HepG2 (cell line): Measurements from ENCODE around the gene TLR9. TPM values are rescaled to one million over a fixed set of nuclear protein-coding genes. Genes with fewer than 3 reads are reported as not detected.

Experiments
- ARID3A ChIP-seq: IDR thresholded peaks from 2 replicates; pipeline ENCODE4 v1.6.1; 2012; ENCODE audit warnings: low read depth, low read length, improper control_type of control experiment
- HINFP ChIP-seq: sonication (generic); formaldehyde crosslinking; IDR thresholded peaks from 2 replicates; pipeline ENCODE4 v1.4.0; 2020; ENCODE audit warnings: low read depth, mild to moderate bottlenecking, missing genetic modification reagents
- HMG20B ChIP-seq: conservative IDR thresholded peaks from 2 replicates; pipeline ENCODE4 v1.6.1; 2016; ENCODE audit warnings: missing genetic modification reagents, missing compliant biosample characterization
- HNRNPL ChIP-seq: fragments of 200-400 bp; formaldehyde crosslinking; IDR thresholded peaks from 2 replicates; pipeline ENCODE4 v1.6.1; 2017; ENCODE audit warnings: mild to moderate bottlenecking, low read depth, low read length
- IKZF4 ChIP-seq: sonication (generic); formaldehyde crosslinking; IDR thresholded peaks from 2 replicates; pipeline ENCODE4 v1.5.1; 2020; ENCODE audit warnings: borderline replicate concordance, mild to moderate bottlenecking, low read depth, missing genetic modification reagents; ENCODE audit errors: not compliant biosample characterization
- KLF16 ChIP-seq, 2 experiments: sonication (generic) in 1 of 2; formaldehyde crosslinking in 1 of 2; IDR thresholded peaks; 2 replicates each; pipeline versions ENCODE4 v1.6.1 to v1.8.0; 2016 to 2023; ENCODE audit warnings: missing genetic modification reagents in 2 of 2, missing compliant biosample characterization in 1 of 2
- RXRA ChIP-seq: sonication (generic); formaldehyde crosslinking; IDR thresholded peaks from 2 replicates; pipeline ENCODE4 v1.5.1; 2020; ENCODE audit warnings: missing genetic modification reagents
- SNAPC2 ChIP-seq: sonication (generic); formaldehyde crosslinking; IDR thresholded peaks from 2 replicates; pipeline ENCODE4 v1.8.1; 2022; ENCODE audit warnings: mild to moderate bottlenecking, missing genetic modification reagents
- ZBTB40 ChIP-seq, 2 experiments: fragments of 450-650 bp in 1 of 2; sonication (generic) in 1 of 2; formaldehyde crosslinking in 1 of 2; IDR thresholded peaks; 2 replicates each; pipeline versions ENCODE4 v1.6.1 to v1.8.0; 2016 to 2022; ENCODE audit warnings: antibody characterized with exemption in 1 of 2, mild to moderate bottlenecking in 1 of 2, missing genetic modification reagents in 1 of 2
- ZNF382 ChIP-seq: sonication (generic); formaldehyde crosslinking; IDR thresholded peaks from 2 replicates; pipeline ENCODE4 v1.5.0; 2020; ENCODE audit warnings: missing genetic modification reagents, mild to moderate bottlenecking, borderline replicate concordance
- ZNF644 ChIP-seq: IDR thresholded peaks from 2 replicates; pipeline ENCODE4 v1.6.1; 2016; ENCODE audit warnings: low read depth
- ZNF691 ChIP-seq: sonication (generic); formaldehyde crosslinking; IDR thresholded peaks from 2 replicates; pipeline ENCODE4 v1.4.0; 2020; ENCODE audit warnings: missing genetic modification reagents, low read depth, mild to moderate bottlenecking, borderline replicate concordance
- ZNF761 ChIP-seq: sonication (generic); formaldehyde crosslinking; conservative IDR thresholded peaks from 2 replicates; pipeline ENCODE4 v1.4.0; 2020; ENCODE audit warnings: mild to moderate bottlenecking, missing genetic modification reagents
- polyA plus RNA-seq, 8 experiments: library from polyadenylated mRNA; depleted of rRNA in 3 of 8; stranded (reverse) in 7 of 8; unstranded in 1 of 8; fragments of >200 nt; fragmentation: Illumina TruSeq in 4 of 8; extraction: Trizol in 4 of 8; gene quantifications; 2 replicates each; pipeline versions ENCODE4 v1.2.1 to v1.2.3, GENCODE V29; 2011 to 2016; ENCODE audit warnings: low read depth in 4 of 8, missing spikeins in 1 of 8, mixed read lengths in 1 of 8; ENCODE audit not compliant: insufficient read depth in 1 of 8
- total RNA-seq, 5 experiments: library from RNA; depleted of rRNA; stranded (reverse); fragments of >200 nt; fragmentation: Illumina TruSeq; extraction: Trizol; gene quantifications; 2 replicates each; pipeline ENCODE4 v1.2.3, GENCODE V29; 2016; ENCODE audit warnings: low read depth in 1 of 5

The TLR9 gene
- total and polyA plus RNA-seq, 2 of the 13 experiments (the other 11 are each of a cell fraction or from before 2014, with no cell fraction given), result not detected

- TF ChIP-seq ZBTB40 (IDR thresholded peaks at IDR 0.05), result no peak
- TF ChIP-seq ZBTB40 (CRISPR knock-in tag; IDR thresholded peaks at IDR 0.05), result 0 out of 2 replicates have a peak, but pooled peaks have one; percentile 23
- no peak for TF ChIP-seq ZNF691 (CRISPR knock-in tag)
- TF ChIP-seq KLF16 (CRISPR knock-in tag; IDR thresholded peaks at IDR 0.05), result 0 out of 4 replicates have a peak, but pooled peaks of 1 of the 2 experiments have one; percentile 12
- peak; percentile 42 for TF ChIP-seq IKZF4
- TF ChIP-seq ARID3A, result no peak
- peak; percentile 76; the same call in 1 of the 2 replicates for TF ChIP-seq ZNF761 (CRISPR knock-in tag)
- TF ChIP-seq ZNF644 (CRISPR knock-in tag), result no peak
- no peak for TF ChIP-seq SNAPC2 (CRISPR knock-in tag)
- TF ChIP-seq HINFP (CRISPR knock-in tag), result peak; percentile 63; the same call in 1 of the 2 replicates
- peak; percentile 19; the same call in 1 of the 2 replicates for TF ChIP-seq RXRA
- TF ChIP-seq ZNF382 (CRISPR knock-in tag), result no peak
- TF ChIP-seq HNRNPL, result peak; percentile 92
- TF ChIP-seq HMG20B, result no peak
Measured at GRCh38 chr3:52238761-52239701, 13.6 kb upstream of the TLR9 start, which contains the start of gene TWF2 (continued).
